HepG2 (cell line): ENCODE data around the gene LITAFD. TPM values are rescaled to one million over a fixed set of nuclear protein-coding genes. Genes with fewer than 3 reads are reported as not detected.
A peak's percentile ranks its signal among the peaks of the same experiment; 100 is the strongest.

ENCODE experiments used
- AKAP8 ChIP-seq: sonication (generic); formaldehyde crosslinking; IDR thresholded peaks from 2 replicates; pipeline ENCODE4 v1.5.1; 2020; ENCODE audit warnings: mild to moderate bottlenecking, missing genetic modification reagents
- CAMTA2 ChIP-seq: sonication (generic); formaldehyde crosslinking; IDR thresholded peaks from 2 replicates; pipeline ENCODE4 v1.4.0; 2020; ENCODE audit warnings: mild to moderate bottlenecking, missing genetic modification reagents, borderline replicate concordance
- DMAP1 ChIP-seq: IDR thresholded peaks from 2 replicates; pipeline ENCODE4 v1.6.1; 2016
- FOSL2 ChIP-seq: sonication (generic); formaldehyde crosslinking; IDR thresholded peaks from 2 replicates; pipeline ENCODE4 v1.4.0; 2020; ENCODE audit warnings: missing genetic modification reagents
- GPBP1L1 ChIP-seq: sonication (generic); formaldehyde crosslinking; IDR thresholded peaks from 2 replicates; pipeline ENCODE4 v1.5.0; 2020; ENCODE audit warnings: mild to moderate bottlenecking, missing genetic modification reagents
- HDAC1 ChIP-seq: sonication (generic); formaldehyde crosslinking; IDR thresholded peaks from 2 replicates; pipeline ENCODE4 v1.5.1; 2020; ENCODE audit warnings: mild to moderate bottlenecking, missing genetic modification reagents
- HNRNPLL ChIP-seq: fragments of 200-400 bp; formaldehyde crosslinking; IDR thresholded peaks from 2 replicates; pipeline ENCODE4 v1.6.1; 2017; ENCODE audit warnings: mild to moderate bottlenecking, low read depth, low read length; ENCODE audit not compliant: poor library complexity, severe bottlenecking
- ISL2 ChIP-seq: sonication (generic); formaldehyde crosslinking; IDR thresholded peaks from 2 replicates; pipeline ENCODE4 v1.5.0; 2020; ENCODE audit warnings: missing genetic modification reagents
- KDM5A ChIP-seq: fragments of 200-600 bp; sonication (generic); IDR thresholded peaks from 2 replicates; pipeline ENCODE4 v1.7.0; 2018; ENCODE audit warnings: antibody characterized with exemption, mild to moderate bottlenecking, low read length, borderline replicate concordance
- KLF15 ChIP-seq: sonication (generic); formaldehyde crosslinking; IDR thresholded peaks from 2 replicates; pipeline ENCODE4 v1.8.1; 2023; ENCODE audit warnings: borderline replicate concordance, mild to moderate bottlenecking, inconsistent platforms, missing genetic modification reagents, mixed read lengths
- MXD4 ChIP-seq: IDR thresholded peaks from 2 replicates; pipeline ENCODE4 v1.6.1; 2016; ENCODE audit warnings: mild to moderate bottlenecking, missing biosample characterization, missing genetic modification reagents
- NFIC ChIP-seq: IDR thresholded peaks from 2 replicates; pipeline ENCODE4 v1.6.1; 2012; ENCODE audit warnings: mild to moderate bottlenecking, low read length, inconsistent platforms
- NR2F1 ChIP-seq, 2 experiments: fragments of 450-650 bp in 1 of 2; formaldehyde crosslinking in 1 of 2; IDR thresholded peaks; 2 replicates each; pipeline versions ENCODE4 v1.5.0 to v1.6.1; 2016 to 2020; ENCODE audit warnings: mild to moderate bottlenecking in 1 of 2, missing compliant biosample characterization in 1 of 2, missing genetic modification reagents in 1 of 2, moderate library complexity in 1 of 2
- RBM39 ChIP-seq: fragments of 200-400 bp; formaldehyde crosslinking; IDR thresholded peaks from one replicate; pipeline ENCODE4 v1.6.1; 2018; ENCODE audit warnings: antibody characterized with exemption, mild to moderate bottlenecking, low read depth, low read length; ENCODE audit not compliant: poor library complexity, severe bottlenecking
- SIX1 ChIP-seq: sonication (generic); formaldehyde crosslinking; IDR thresholded peaks from 2 replicates; pipeline ENCODE4 v1.4.0; 2020; ENCODE audit warnings: missing genetic modification reagents, borderline replicate concordance
- SOX13 ChIP-seq, 3 experiments: fragments of 450-650 bp in 1 of 3; sonication (generic) in 1 of 3; formaldehyde crosslinking in 1 of 3; IDR thresholded peaks in 2 of 3; conservative IDR thresholded peaks in 1 of 3; 2 replicates each; pipeline versions ENCODE4 v1.5.0 to v1.6.1; 2016 to 2020; ENCODE audit warnings: antibody characterized with exemption in 1 of 3, mild to moderate bottlenecking in 1 of 3, missing compliant biosample characterization in 1 of 3, missing genetic modification reagents in 1 of 3, moderate library complexity in 1 of 3
- SYNCRIP ChIP-seq: fragments of 200-400 bp; formaldehyde crosslinking; IDR thresholded peaks from 2 replicates; pipeline ENCODE4 v1.6.1; 2018; ENCODE audit warnings: mild to moderate bottlenecking, low read depth, low read length; ENCODE audit not compliant: insufficient read depth
- TAF1 ChIP-seq: sonication (generic); formaldehyde crosslinking; IDR thresholded peaks from 2 replicates; pipeline ENCODE4 v1.4.0; 2020; ENCODE audit warnings: missing genetic modification reagents
- XBP1 ChIP-seq: sonication (generic); formaldehyde crosslinking; IDR thresholded peaks from 2 replicates; pipeline ENCODE4 v1.5.0; 2020; ENCODE audit warnings: missing genetic modification reagents
- ZBTB39 ChIP-seq: sonication (generic); formaldehyde crosslinking; IDR thresholded peaks from 2 replicates; pipeline ENCODE4 v1.5.0; 2020; ENCODE audit warnings: missing genetic modification reagents
- ZNF138 ChIP-seq: sonication (generic); formaldehyde crosslinking; IDR thresholded peaks from 2 replicates; pipeline ENCODE4 v1.5.0; 2020; ENCODE audit warnings: mild to moderate bottlenecking, low read depth, missing genetic modification reagents
- ZNF563 ChIP-seq: sonication (generic); formaldehyde crosslinking; IDR thresholded peaks from 2 replicates; pipeline ENCODE4 v1.8.0; 2022; ENCODE audit warnings: mild to moderate bottlenecking, moderate library complexity, missing genetic modification reagents
- polyA plus RNA-seq, 8 experiments: library from polyadenylated mRNA; depleted of rRNA in 3 of 8; stranded (reverse) in 7 of 8; unstranded in 1 of 8; fragments of >200 nt; fragmentation: Illumina TruSeq in 4 of 8; extraction: Trizol in 4 of 8; gene quantifications; 2 replicates each; pipeline versions ENCODE4 v1.2.1 to v1.2.3, GENCODE V29; 2011 to 2016; ENCODE audit warnings: low read depth in 4 of 8, missing spikeins in 1 of 8, mixed read lengths in 1 of 8; ENCODE audit not compliant: insufficient read depth in 1 of 8
- total RNA-seq, 5 experiments: library from RNA; depleted of rRNA; stranded (reverse); fragments of >200 nt; fragmentation: Illumina TruSeq; extraction: Trizol; gene quantifications; 2 replicates each; pipeline ENCODE4 v1.2.3, GENCODE V29; 2016; ENCODE audit warnings: low read depth in 1 of 5
- TF ChIP-seq, protein P1 (sequence below): sonication (generic); formaldehyde crosslinking; IDR thresholded peaks from 2 replicates; pipeline ENCODE4 v1.4.0; 2020; ENCODE audit warnings: missing genetic modification reagents
- TF ChIP-seq, protein P2 (sequence below): IDR thresholded peaks from 2 replicates; pipeline ENCODE4 v1.6.1; 2016

LITAFD gene
- total and polyA plus RNA-seq, 2 of the 13 experiments (the other 11 are each of a cell fraction or from before 2014, with no cell fraction given) = not detected

DNA sequence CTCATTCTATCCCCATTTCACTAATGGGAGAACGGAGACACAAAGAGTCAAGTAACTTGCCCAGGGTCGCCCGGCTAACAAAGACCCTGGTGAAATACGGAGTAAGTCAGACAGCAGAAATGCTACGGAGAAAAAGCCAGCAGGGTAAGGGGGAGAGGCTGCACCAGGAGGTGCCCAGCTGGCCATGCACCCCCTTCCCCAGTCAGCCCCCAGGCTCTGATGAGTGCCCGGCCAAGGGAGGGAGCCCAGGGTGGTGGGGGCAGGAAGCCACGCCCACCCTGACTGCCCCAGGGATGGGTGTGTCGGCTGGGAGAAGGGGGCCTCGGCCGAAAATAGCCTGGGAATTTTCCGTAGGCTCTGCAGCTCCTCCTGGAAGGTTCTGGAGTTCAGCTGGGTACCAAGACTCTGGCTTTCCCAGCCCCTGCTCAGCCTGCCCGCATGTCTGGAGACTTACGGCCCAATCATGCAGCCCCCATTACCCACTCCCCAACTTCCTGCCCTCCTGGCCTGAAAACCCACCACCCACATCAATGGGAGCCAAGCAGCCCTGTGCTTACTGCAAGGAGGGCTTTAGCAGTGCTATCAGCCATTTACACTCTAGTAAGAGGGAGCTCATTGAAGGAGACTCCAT is 17.6 kb upstream of the LITAFD start (continued):
- TF ChIP-seq, protein P1, sequence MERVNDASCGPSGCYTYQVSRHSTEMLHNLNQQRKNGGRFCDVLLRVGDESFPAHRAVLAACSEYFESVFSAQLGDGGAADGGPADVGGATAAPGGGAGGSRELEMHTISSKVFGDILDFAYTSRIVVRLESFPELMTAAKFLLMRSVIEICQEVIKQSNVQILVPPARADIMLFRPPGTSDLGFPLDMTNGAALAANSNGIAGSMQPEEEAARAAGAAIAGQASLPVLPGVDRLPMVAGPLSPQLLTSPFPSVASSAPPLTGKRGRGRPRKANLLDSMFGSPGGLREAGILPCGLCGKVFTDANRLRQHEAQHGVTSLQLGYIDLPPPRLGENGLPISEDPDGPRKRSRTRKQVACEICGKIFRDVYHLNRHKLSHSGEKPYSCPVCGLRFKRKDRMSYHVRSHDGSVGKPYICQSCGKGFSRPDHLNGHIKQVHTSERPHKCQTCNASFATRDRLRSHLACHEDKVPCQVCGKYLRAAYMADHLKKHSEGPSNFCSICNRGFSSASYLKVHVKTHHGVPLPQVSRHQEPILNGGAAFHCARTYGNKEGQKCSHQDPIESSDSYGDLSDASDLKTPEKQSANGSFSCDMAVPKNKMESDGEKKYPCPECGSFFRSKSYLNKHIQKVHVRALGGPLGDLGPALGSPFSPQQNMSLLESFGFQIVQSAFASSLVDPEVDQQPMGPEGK (CRISPR knock-in tag) = peak; percentile 94
- TF ChIP-seq CAMTA2 (CRISPR knock-in tag) (no peak), KDM5A (no peak), RBM39 (peak; percentile 19), XBP1 (CRISPR knock-in tag) (no peak), SYNCRIP (no peak), FOSL2 (CRISPR knock-in tag) (no peak), ZBTB39 (CRISPR knock-in tag) (no peak), KLF15 (no peak), NR2F1 (CRISPR knock-in tag; IDR thresholded peaks at IDR 0.05) (no peak), SIX1 (CRISPR knock-in tag) (no peak), ZNF563 (CRISPR knock-in tag) (no peak), HDAC1 (no peak), NFIC (no peak), GPBP1L1 (no peak), SOX13 (IDR thresholded peaks at IDR 0.05) (no peak), SOX13 (CRISPR knock-in tag; conservative IDR thresholded peaks at IDR 0.05 in 1 of 2, IDR thresholded peaks at IDR 0.05 in 1 of 2) (0 out of 4 replicates have a peak, but pooled peaks of 1 of the 2 experiments have one; percentile 5), TAF1 (CRISPR knock-in tag) (no peak), DMAP1 (CRISPR knock-in tag) (no peak; the same call in 1 of the 2 replicates), ISL2 (no peak), AKAP8 (CRISPR knock-in tag) (no peak), ZNF138 (CRISPR knock-in tag) (no peak), HNRNPLL (peak; percentile 60), MXD4 (no peak; the same call in 1 of the 2 replicates)
- TF ChIP-seq, protein P2, sequence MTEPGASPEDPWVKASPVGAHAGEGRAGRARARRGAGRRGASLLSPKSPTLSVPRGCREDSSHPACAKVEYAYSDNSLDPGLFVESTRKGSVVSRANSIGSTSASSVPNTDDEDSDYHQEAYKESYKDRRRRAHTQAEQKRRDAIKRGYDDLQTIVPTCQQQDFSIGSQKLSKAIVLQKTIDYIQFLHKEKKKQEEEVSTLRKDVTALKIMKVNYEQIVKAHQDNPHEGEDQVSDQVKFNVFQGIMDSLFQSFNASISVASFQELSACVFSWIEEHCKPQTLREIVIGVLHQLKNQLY (CRISPR knock-in tag) = no peak
